NOMO-1 (cell line): ENCODE data around the gene RNPEP.
"Not testable (repeated sequence)": the region's sequence is repeated elsewhere in the genome, so short reads cannot be mapped to it uniquely, and the experiment has no call there.

ENCODE experiments used
- DNase-seq, 2 experiments: peaks; one replicate each; lab custom pipeline; 2025; ENCODE audit not compliant: unreplicated experiment in 2 of 2; lab: John Stamatoyannopoulos, UW

Gene RNPEP

GRCh38 chr1:202034149-202034682 is 51.8 kb downstream of the RNPEP start:
- no peak for DNase-seq

- DNase-seq = no peak
These were observed 52.4 kb downstream of the RNPEP start for GRCh38 chr1:202034683-202035462.

GRCh38 chr1:202036595-202037387 is 54.3 kb downstream of the RNPEP start:
- DNase-seq = no peak

DNA sequence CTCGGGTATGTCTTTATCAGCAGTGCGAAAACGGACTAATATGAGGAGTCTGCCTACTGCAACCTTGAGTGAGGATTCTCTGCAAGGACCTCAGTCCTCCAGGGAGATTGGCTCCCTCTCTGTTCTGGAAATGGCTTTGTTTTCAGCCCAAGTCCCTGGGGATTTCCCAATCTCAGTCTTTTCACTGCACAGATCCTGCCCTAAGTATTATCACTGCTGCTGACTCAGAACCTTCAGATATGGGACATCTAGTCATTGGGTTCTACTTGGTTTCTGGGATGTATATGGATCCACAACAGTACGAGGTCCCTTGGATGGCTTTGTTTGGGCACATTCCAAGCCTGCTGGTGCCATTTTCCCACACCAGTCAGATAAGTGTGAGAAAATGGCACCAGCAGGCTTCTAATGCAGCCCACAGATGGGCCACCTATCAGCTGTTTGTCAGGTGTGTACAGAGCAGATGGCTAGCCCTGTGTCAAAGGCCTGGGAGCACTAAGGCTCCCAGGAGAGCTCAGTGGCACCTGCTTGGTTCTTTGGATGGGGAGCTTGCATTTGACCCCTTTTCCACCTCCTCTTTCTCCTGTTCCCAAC is 55.4 kb downstream of the RNPEP start:
- DNase-seq = no peak

DNA sequence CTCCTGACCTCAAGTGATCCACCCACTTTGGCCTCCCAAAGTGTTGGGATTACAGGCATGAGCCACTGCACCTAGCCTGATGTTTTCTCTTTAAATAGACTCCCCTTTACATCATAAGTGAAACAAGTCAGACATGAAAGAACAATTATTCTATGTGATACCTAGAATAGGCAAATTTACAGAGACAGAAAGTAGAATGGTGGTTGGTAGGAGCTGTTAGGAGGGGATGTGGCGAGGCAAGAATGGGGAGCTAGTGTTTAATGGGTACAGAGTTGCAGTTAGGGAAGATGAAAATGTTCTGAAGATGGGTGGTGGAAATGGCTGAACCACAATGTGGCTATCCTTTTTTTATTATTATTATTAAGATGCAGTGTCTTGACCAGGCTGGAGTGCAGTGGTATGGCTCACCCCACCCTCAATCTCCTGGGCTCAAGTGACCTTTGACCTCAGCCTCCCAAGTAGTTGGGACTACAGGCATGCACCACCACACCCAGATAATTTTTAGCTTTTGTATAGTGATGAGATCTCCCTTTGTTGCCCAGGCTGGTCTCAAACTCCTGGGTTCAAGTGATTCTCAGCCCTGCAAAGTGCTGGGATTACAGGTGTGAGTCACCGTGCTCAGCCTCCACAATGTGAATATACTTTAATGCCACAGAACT is 56.4 kb downstream of the RNPEP start:
- DNase-seq = no peak

GRCh38 chr1:202045705-202046104 is 63.3 kb downstream of the RNPEP start:
- DNase-seq = no peak

DNA sequence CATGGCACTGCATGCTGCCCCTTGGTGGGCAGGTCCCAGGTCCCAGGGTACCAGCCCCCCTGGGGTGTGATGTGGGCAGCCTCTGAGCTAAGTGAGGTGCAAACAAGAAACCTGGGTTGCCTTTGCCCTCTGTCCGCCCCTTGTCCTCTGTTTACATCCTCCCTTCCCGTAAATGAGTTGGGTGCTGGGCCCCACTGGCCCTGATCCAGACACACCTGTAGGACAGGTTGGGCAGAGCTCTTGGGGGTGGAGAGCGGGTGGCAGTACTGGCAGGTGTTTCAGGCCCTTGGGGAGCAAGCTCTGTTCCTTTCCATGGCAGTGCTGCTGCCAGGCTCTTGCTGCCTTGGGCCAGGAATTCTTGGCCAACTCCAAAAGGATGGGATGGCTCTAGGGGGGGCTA is 63.8 kb downstream of the RNPEP start:
- DNase-seq = no peak

DNA sequence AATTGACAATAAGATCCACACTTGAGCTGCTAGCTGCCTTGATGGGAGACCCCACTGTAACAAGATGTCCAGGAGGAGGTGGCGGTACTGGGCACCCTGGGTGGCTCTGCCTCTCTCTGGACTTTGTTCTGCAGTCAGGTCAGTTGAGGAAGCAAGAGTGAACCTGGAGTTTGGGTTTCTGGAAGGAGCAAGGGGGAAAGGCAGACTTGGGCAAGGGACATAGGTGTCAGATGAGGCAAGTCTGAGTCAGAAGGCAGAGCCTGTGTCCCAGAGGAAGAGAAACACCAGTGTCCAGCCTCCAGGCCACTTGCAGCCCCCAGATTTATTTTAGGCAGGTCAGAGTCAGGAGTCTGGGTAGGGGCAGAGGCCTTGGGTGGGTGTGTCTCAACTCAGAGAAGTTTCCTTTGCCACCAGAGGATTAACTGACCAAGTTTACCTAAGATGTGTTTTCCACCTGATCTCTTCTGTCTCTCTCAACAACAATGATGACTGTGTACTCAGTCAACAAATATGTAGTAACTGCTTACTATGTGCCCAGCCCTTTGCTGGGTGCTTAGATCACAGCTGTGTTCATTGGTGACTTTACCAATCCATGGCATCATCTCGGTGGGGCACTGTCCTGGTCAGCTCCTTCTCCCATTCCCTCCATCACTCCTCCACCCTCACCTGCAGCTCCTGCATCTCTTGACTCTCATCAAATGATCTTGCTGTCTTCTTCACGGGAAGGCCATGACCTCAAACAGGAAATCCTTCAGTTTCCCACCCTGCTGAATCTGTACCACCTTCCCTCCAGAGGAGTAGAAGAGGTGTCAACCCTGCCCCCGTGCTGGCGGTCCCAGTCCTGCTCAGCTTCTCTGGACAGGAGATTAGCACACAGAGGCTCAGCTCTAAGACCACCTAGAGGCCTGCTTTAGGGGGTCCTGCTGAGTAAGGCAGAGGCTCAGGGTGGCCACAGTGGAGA is 64.6 kb downstream of the RNPEP start:
- no peak for DNase-seq

DNA sequence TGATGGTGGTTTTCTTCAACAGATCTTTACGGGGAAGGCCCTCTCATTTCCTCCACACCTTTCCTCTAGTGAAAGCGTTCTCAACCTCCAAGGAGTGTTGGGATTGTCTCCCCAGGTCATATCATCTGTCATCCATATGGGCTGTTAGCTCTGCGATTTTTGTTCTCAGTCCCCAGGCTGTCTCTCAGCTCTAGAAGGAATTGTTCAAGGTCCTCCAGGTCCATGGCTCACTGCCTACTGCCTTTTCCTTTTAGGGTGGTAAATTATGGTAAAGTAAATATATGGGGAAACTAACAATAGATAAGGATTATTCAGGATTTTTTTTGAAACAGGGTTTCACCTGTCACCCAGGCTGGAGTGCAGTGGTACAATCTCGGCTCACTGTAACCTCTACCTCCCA is 65.5 kb downstream of the RNPEP start:
- DNase-seq = no peak

- no peak for DNase-seq
These were observed 66.7 kb downstream of the RNPEP start for GRCh38 chr1:202049129-202049528.

- DNase-seq = no peak
These were observed 71.6 kb downstream of the RNPEP start for GRCh38 chr1:202054094-202054493.

DNA sequence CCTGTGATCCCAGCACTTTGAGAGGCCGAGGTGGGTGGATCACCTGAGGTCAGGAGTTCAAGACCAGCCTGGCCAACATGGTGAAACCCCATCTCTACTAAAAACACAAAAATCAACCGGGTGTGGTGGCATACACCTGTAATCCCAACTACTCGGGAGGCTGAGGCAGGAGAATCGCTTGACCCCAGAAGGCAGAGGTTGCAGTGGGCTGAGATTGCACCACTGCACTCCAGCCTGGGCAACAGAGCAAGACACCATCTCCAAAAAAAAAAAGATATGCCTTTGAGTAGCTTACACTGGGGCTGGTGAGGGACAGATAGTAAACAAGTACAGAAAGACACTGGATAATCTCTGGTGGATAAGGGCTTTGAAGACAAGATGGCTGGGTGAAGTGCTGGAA is 72.2 kb downstream of the RNPEP start:
- DNase-seq = not testable (repeated sequence)
